ENCODE measurements around the gene XXYLT1.
A peak's percentile ranks its signal among the peaks of the same experiment; 100 is the strongest.

The XXYLT1 gene

DNA sequence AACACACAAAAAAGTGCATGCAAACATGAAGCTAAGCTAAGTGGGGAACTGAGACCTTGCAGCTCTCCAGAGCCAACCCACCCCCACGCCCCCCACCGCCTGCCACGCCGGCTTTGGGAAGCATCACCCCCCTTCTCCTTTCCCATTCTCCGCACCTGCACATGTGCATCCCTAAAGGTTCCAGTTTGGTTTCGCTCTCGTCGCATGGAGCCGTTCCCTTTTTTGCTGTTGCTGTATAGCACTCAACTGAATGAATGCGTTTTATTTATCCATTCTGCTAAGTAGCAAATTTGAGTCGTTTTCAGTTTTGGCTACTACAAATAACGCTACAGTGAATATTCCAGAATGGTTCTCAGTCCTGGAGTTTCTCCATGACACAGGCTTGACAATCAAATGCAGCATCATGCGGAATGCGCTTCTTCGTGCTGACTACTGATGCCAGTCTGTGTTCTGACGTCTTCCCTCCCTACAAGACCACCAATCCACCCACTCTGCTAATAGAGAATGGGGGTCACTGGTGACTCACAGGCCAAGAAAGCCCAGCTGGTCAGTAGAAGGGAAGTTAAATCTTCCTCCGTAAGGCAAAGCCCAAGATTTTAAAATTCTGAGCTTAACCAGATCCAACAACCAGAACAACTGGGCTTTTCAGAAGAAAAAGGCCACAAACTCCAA lies 115.3 kb downstream of the XXYLT1 start:
- TF ChIP-seq CTCF (IDR thresholded peaks at IDR 0.05), result no peak
- H3K9me3 ChIP-seq, result no peaks in the 10 kb centered on the region
- H3K36me3 ChIP-seq, result no peaks in the 10 kb centered on the region
- H3K27ac ChIP-seq, result no peak overlapping the region
- H3K4me1 ChIP-seq, result peaks cover 0 to 28% (median 12%) of the 10 kb centered on the region in 4 donors
- no peak for DNase-seq
- intact Hi-C loops (cut with DNase I; ENCODE audit: low total_unique reads), result loop anchor here (10.0 kb wide), 1 partner anchor 69 kb away; no protein-coding TSS in a partner anchor
- H3K4me3 ChIP-seq, result no peak overlapping the region
- H3K27me3 ChIP-seq, result no peaks in the 10 kb centered on the region

DNA sequence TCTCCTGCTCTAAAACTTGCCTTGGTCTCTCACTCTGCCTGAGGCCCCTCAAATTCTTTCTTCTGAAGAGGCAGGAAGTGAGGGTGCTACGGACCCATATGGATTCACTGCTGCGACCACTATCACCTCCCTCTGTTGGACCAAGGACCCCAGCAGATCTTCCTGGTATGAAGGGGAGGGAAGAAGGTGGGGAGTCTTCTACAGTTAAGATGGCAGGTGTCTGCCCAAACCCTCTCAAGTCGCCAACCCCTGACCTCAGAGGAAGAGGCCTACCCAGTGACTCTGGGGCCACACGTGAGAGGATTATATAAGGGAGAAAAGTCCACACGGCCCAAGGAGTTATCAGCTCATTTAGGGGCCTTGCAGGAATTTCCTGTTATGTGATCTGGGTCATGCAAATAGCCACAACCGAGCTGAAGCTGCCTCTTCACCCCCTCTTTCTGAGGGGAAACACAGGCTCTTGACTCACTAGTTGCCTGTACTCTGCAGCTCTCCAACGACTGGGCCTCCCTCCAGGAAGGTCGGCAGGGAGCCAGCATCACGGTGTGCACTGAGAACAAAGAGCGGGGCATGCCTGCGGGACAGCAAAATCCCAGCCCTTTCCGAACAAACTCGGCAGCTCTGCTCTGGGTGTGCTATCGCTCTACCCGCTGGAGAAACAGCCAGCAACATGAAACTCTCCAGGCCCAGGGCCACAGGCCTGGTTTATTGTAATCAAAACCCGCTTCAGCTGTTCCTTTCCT lies 116.0 kb downstream of the XXYLT1 start:
- Histone ChIP-seq H3K9me3 (no peaks in the 10 kb centered on the region), H3K27ac (peak overlapping the region in 1 of 2 donors; percentile 45), H3K36me3 (no peaks in the 10 kb centered on the region), H3K4me1 (peaks cover 0 to 31% (median 12%) of the 10 kb centered on the region in 4 donors), H3K4me3 (no peak overlapping the region), H3K27me3 (no peaks in the 10 kb centered on the region)
- TF ChIP-seq CTCF (IDR thresholded peaks at IDR 0.05), result no peak
- intact Hi-C loops (cut with DNase I; ENCODE audit: low total_unique reads), result loop anchor here (10.0 kb wide), 1 partner anchor 70 kb away; no protein-coding TSS in a partner anchor
- DNase-seq, result peak; percentile 73 to 83

DNA sequence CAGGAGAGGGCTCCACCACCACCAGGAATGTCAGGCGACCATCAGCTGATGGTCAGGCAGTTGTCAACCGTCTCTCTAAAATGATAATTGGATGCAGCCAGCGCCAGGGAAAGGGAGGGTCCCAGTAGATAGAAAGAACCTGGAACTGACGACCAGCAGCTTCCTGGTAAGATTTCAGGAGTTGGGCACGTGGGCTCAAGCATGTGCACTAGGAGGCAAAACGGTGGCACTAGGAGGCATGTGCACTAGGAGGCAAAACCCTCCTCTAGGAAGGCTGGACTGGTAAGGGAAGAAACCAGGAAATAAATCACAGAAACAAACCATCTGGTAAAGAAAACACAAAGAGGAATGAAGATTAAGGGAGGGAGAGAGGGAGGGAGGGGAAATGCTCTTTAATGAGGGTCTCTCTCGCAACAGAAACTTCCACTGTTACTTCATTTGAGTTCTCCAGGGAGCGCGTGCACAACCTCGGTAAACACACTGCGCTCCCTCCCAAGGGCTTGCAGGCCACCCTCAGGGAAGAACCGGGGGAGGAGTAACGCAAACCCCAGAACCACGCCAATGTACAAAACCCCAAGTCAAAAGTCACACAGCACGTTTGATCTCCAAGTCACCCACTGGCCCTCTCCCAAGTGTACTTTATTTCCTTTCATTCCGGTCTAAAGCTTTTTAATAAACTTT lies 116.7 kb downstream of the XXYLT1 start:
- no peak for DNase-seq
- Histone ChIP-seq H3K4me1 (peaks cover 0 to 33% (median 12%) of the 10 kb centered on the region in 4 donors), H3K36me3 (no peaks in the 10 kb centered on the region), H3K9me3 (no peaks in the 10 kb centered on the region), H3K4me3 (no peak overlapping the region), H3K27me3 (no peaks in the 10 kb centered on the region), H3K27ac (peak overlapping the region in 1 of 2 donors; percentile 45)
- TF ChIP-seq CTCF (IDR thresholded peaks at IDR 0.05), result no peak
- intact Hi-C loops (cut with DNase I; ENCODE audit: low total_unique reads), result loop anchor here (10.0 kb wide), 1 partner anchor 71 kb away; no protein-coding TSS in a partner anchor

GRCh38 chr3:195153653-195154052 lies 117.3 kb downstream of the XXYLT1 start:
- Histone ChIP-seq H3K36me3 (no peaks in the 10 kb centered on the region), H3K27me3 (no peaks in the 10 kb centered on the region), H3K9me3 (no peaks in the 10 kb centered on the region), H3K27ac (peak overlapping the region; percentile 17 to 57), H3K4me3 (no peak overlapping the region), H3K4me1 (peaks cover 0 to 33% (median 12%) of the 10 kb centered on the region in 4 donors)
- intact Hi-C loops (cut with DNase I; ENCODE audit: low total_unique reads), result loop anchor here (10.0 kb wide), 1 partner anchor 71 kb away; no protein-coding TSS in a partner anchor
- no peak for DNase-seq
- no peak for TF ChIP-seq CTCF (IDR thresholded peaks at IDR 0.05)

- peak; percentile 42 to 85 for DNase-seq
Measured at GRCh38 chr3:195153130-195153529, 117.8 kb downstream of the XXYLT1 start.

More at GRCh38 chr3:195153130-195153529, 117.8 kb downstream of the XXYLT1 start:
- no peak for TF ChIP-seq CTCF (IDR thresholded peaks at IDR 0.05)
- H3K36me3 ChIP-seq, result no peaks in the 10 kb centered on the region
- H3K4me1 ChIP-seq, result peaks cover 0 to 33% (median 12%) of the 10 kb centered on the region in 4 donors
- H3K9me3 ChIP-seq, result no peaks in the 10 kb centered on the region
- intact Hi-C loops (cut with DNase I; ENCODE audit: low total_unique reads), result loop anchor here (10.0 kb wide), 1 partner anchor 72 kb away; no protein-coding TSS in a partner anchor
- no peaks in the 10 kb centered on the region for H3K27me3 ChIP-seq
- H3K27ac ChIP-seq, result peak overlapping the region in 1 of 2 donors; percentile 57
- no peak overlapping the region for H3K4me3 ChIP-seq

Data from tibial artery (tissue), 4 donors.